Activated CD4-positive, alpha-beta T cell treated with anti-CD3 and anti-CD28 coated beads, Interleukin-2, amount 50 U/mL, for 48 hours (primary cell): Measurements from ENCODE around the gene FRMD1.

Source experiments
- DNase-seq, 2 experiments: peaks; one replicate each; pipeline ENCODE4 v3.0.0-alpha.2; 2020

FRMD1 gene

DNA sequence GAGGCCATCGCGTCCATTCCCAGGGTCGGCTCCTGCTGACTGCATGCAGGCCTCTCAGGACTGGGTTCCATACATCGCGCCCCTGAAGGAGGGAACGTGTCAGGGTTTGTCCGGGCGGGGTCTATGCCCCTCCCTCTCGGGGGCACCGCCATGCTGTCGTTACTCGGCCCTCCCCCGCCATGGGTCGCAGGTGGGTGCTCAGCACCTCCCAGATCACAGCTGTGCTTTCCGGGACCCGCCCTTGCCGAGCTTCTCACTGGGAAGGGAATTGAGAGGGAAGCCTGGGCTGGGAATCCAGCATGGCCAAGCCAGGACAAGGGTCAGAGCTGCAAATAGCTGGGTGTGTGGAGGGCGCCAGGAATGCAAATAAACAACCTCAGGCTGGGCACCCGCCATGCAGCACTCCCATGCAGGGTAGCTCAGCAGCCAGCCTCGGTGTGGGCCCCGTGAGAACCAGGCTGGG lies at the start of gene FRMD1:
Gene FRMD1 (minus strand): TSS at position 270 of the 463 bp plus-strand sequence. CDS start 118 bp downstream, at position 152.
- no peak for DNase-seq

DNA sequence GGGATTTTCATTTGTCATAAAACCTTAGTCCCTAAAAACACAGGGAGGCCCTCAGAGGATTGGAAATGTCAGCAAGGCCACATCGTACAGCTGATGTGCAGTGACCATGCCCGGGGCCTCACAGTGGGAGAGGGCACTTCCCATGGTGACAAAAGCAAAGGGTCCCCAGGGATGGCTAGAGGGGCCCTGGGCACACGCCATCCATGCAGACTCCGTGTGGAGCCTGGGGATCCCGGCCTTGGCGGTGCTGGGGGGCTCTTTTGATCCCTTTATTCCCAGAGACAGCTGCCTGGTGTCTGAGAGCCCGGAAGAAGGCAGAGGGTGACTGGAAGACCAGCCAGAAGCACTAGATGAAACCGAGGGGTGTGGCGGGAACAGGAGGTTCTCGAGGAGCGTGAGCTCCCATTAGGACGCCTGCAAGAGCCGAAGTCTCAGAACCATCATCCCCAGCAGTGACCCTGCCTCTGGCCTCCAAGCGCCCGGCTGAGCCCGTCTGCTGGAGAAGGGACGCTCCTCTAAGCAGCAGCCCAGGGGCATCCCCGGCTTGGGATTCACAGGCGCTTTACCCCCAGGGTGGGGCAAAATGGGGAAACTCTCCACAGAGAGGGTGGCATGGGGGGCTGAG lies 49.1 kb upstream of the FRMD1 start:
- no peak for DNase-seq

GRCh38 chr6:168127384-168127868 lies 48.4 kb upstream of the FRMD1 start:
- DNase-seq, result no peak

GRCh38 chr6:168126566-168127383 lies 47.8 kb upstream of the FRMD1 start:
- DNase-seq, result no peak

GRCh38 chr6:168125429-168126001 lies 46.5 kb upstream of the FRMD1 start:
- no peak for DNase-seq

DNA sequence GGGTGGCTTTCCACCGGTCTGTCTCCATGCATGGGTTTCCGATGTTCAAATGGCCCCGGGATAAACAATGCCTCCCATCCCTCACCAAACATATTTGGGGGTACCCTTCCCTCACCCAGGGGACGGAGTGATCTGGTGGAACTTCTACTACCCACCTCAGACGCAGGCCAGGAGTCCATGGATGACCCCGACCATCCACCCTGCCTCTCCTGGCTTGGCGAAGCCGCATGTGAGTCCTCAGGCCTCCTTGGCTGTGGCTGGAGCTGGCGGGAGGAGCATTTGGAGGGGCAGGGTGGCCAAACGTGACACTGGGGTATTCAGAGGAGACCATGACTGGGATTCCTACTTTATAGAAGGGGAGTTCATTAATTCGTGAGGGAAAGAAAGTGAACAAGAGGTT lies 45.9 kb upstream of the FRMD1 start:
- DNase-seq, result no peak

DNA sequence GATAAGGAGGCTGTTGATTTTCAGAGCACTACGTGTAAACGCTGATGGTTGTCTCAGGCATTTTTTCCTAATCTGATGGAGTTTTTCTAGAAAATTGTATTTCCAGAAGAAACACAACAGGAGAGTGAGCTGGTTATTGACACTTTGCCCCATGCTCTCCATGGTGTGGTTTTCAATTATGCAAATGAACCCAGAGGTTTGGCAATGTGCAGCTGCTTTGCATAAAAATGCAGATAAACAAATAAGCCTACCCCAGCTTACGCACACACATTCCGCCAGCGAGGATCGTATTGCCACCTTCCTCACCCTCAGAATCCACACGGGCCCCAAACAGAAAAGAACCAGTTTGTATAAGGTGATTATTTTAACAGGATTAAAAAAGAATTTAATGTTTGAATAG lies 45.1 kb upstream of the FRMD1 start:
- no peak for DNase-seq

DNA sequence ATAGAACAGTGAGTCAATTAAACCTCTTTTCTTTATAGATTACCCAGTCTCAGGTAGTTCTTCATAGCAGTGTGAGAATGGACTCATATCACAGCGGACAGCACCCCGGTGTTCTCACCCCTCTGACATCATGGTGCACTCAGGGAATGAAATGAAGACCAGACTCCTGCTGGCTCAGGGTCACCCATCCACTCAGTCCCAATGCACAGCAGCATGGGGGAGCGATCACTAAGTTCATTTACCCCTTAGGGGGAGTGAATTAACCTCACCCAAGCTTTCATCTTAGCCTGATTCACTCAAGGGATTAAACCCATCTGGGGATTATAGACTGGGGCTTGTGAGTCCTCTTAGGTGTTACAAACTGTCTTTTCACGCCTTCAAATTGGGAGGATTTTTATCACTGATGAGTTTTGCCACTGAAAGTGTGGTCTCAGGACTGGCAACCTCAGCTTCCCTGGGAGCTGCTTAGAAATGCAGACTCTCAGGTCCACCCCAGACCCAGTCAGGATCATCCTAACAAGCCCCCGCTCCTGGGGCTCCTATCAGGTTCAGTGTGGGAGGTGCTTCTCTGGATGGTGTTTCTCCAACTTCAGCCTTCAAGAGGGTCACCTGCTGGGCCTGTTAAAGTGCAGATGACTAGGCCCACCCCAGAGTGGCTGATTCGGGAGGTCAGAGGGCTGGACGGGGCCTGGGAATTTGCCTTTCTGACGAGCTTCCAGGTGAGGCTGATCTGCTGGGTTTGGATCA lies 44.3 kb upstream of the FRMD1 start:
- DNase-seq, result no peak

DNA sequence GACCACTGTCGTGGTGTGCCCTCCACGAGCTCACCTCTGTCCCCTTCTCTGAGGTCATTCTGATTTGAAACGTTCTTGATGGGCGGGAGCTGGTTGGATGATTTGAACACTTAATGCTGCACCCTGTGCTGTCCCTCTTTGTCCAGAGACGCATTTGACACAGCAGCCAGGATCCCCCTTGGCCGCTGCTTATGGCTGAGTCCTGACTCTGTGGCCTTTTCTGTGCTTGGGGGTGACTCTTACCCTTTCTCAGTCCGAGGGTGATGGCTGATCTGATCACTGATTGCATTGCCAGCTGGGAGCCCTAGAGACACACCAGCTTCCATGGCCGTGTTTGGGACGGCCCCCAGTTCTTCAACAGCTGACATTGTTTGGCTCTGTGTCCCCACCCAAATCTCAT lies 43.5 kb upstream of the FRMD1 start:
- no peak for DNase-seq

GRCh38 chr6:168122011-168122410 lies 43.0 kb upstream of the FRMD1 start:
- no peak for DNase-seq

GRCh38 chr6:168121303-168121665 lies 42.3 kb upstream of the FRMD1 start:
- DNase-seq, result peak; percentile 8 to 12

GRCh38 chr6:168120390-168121302 lies 41.6 kb upstream of the FRMD1 start:
- DNase-seq, result peak; percentile 13 to 34

DNA sequence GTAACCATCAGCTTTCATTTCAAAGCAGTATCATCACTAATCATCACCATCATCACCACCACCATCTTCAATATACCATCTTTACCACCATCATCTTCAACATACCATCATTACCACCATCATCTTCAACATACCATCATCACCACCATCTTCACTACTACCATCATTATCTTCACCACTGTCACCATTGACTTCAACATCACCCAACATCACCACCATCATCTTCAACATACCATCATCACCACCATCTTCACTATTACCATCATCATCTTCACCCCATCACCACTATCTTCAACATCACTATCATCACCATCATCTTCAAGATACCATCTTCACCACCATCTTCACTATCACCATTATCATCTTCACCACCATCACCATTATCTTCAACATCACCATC lies 40.5 kb upstream of the FRMD1 start:
- no peak for DNase-seq

DNA sequence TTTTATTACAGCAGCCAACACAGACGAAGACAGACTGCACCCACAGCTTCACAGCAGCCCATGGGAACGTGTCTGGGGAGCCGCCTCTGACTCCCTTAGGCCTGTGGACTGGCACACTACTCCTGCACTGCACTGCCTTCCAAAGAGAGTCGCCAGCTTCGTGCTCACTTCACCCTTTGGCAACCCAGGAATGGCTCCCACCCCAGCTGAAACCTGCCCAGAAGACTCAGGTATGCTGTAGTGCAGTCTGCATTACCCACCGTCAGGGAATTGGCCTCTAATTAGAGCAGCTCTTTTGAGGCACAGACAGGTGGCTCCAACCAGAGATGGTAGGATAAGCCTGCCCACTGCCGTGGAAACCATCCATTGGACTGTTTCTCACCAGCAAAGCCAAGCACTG lies 39.9 kb upstream of the FRMD1 start:
- no peak for DNase-seq

DNA sequence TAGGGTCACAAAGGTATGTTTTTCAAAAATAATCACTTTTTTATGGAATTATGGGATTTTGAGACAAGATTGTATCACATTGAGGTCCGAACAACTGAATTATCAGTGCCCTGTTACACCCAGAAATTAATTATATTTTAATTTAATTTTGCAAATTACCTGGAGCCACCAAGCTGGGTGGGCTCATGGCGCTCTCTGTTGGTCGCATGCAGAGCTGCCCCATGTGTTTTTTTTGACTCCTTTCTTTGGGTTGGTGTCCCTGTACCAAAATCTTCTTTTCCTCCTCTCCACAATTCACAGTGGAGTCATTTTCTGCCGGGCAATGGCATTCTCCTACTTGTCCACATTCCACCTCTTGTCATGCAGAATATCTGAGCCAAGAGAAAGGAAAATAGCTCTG lies 38.9 kb upstream of the FRMD1 start:
- DNase-seq, result no peak

GRCh38 chr6:168116975-168117899 lies 38.2 kb upstream of the FRMD1 start:
- DNase-seq, result no peak

DNA sequence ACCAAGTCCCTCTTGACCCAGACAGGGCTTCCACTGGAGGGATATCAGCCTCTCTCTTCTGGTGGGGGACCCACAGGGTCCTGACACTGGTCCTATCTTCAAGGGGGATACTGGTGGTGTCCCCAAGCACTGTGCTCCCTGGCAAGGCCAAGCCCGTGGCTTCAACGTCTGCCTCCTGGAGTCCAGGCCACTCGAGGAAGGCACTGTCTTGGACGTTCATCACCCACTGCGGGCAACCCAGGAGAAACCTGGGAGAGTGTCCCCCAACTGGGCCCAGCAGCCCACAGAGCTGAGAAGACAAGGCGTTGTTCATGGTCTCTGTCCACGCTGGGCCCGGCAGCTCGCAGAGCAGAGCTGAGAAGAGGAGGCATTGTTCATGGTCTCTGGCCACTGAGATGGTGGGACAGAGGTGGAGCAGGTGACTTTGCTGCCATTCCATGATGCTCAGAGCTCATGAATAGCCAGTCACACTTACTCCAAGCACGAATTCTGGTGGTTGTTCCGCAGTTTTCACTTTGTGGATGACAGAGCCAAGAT lies 37.5 kb upstream of the FRMD1 start:
- no peak for DNase-seq

- DNase-seq, result no peak
These were observed 36.9 kb upstream of the FRMD1 start for GRCh38 chr6:168115748-168116437.

GRCh38 chr6:168113226-168113625 lies 34.2 kb upstream of the FRMD1 start:
- no peak for DNase-seq

GRCh38 chr6:168111911-168112310 lies 32.9 kb upstream of the FRMD1 start:
- no peak for DNase-seq
